HG03565 (cell line): Measurements from ENCODE around the gene GAS7.

Experiments
- ATAC-seq: cut with Tn5 transposase; IDR thresholded peaks from one replicate; pipeline ENCODE4 v1.9.1; 2021; ENCODE audit warnings: mild to moderate bottlenecking, moderate library complexity; ENCODE audit not compliant: unreplicated experiment

Gene GAS7

DNA sequence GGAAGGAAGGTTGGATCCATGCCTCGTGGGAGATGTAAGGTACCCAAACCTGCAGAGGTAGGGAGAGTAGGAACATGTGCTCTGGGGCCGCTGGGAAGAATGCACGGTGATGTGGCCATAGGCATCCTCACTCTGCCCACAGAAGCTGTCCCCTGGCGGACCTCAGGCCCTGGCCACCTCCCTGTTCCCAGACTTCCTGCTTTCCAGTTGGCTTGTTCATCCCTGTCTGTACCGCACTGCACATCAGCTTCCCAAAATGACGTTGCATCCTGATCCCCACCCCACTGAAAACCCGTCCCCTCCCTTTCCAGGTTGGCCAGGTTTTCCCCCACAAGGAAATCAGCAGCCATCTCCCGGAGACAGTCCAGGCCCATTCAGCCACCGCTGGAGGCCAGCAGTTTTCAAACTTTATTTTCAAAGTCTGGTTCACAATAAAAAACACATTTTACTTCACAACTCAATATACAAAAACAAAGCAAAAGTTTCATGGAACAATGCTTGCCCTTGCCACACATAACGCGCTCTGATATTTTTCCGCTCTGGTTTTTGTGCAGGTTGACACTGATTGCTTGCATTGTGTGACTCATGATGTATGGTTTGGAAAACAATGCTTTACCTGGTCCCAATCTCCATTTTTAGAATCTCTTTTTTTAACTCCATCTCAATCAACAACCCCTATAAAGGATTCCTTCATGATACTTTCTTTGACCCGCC lies 143.0 kb downstream of the GAS7 start:
- ATAC-seq = no peak

DNA sequence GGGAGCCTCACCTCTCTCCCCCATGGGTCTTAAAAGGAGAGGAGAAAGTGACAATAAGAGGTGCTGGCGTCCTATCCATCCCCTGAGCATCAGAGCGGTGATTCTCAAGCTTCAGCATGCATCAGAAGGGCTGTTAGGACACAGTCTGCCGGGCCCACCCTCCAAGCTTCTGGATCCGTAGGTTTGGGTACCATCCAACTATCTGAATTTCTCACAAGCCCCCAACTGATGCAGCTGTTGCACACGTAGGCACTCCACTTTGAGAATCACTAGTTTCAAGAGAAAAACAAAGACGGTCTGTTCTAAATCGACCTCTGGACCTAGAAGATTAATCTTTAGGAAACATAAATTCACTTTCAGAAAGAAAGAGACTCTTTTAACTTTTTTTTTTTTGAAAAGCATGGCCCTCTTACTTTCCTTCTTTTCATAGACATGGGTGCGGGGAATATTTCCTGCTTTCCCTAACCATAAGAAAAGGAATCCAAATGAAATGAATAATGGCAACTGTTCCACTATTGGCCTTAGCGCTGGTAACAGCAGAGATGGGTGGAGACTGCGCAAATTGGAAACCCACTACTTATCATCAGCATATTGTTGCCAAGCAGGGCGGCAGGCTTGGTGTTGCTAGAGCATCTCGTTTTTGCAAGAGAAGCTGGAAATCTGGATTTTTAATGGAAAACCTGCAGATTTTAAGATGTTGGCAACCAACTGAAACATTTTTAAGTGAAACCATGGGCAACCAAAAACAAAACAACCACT lies 144.4 kb downstream of the GAS7 start:
- no peak for ATAC-seq

DNA sequence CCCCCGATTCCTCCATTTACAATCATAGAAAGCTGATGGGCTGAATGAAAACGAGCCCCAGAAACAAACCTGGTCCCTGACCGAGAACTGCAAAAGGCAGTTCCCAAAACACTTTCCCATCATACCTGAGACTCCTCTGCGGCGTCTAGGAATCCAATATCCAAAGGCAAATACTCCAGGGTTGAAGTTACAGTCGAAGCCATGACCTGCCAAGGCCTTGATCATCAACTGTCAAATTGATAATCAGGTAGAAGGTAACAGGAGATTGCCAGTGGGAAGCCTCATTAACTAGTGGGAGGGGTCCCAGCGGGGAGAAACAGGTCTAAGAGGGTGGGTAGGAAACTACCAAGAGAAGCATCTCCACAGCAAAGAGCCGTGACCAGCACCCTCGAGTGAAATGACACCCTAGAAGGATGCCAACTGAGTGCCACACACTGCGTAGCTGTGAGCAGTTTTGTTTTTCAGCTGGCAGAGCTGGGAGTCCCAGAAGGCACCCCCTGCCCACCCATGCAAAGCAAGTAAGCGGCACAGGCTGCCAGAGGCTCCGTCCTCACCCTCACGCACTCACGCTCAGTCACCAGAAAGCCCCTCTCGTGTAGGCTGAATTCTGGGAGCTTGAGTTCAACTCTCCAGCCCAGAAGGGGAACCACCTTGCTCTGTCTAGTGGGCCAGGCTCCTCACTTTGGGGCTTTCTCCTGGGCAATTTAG lies 146.1 kb downstream of the GAS7 start:
- ATAC-seq = no peak

DNA sequence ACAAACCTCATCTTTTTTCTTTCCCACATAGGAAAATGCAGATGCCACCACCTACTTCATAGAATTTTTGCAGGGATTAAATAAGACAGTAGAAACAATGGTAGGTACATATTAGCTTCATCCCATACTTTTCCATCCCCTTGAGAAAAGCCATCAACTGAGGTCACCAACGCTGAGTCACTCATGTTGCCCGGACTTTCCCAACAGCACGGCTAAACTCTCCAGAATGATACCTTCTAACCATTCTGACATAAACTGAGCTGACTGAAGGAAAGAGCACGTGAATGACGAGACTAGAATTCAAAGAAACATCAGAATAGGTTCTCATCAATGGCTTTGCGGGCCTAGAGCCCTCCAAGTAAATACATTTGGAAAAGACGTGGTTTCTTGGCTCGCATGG lies 147.3 kb downstream of the GAS7 start:
- ATAC-seq = no peak

DNA sequence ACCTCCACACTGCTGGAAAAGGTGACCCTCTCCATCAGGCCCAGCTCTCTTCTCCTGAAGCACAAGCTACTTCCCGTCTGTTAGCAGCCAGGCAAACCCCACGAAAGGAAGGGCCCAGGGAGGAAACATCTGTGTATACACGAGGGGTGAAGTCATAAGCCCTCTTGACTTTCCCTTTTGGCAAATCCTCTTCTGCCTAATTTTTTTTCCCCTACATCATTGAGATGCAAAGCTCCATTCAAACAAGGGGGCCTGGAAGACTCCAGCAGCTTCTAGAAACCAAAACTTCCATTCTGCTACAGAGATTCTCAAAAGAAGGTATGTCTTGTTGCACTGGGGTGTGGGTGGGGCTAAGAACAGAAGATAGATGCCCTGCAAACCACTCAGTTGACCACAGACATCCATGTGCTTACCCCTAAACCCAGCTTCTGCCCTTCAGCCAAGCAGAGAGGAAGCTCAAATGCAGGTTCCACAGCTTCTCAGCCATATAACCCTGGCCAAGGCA lies 147.8 kb downstream of the GAS7 start:
- ATAC-seq = peak; percentile 29

DNA sequence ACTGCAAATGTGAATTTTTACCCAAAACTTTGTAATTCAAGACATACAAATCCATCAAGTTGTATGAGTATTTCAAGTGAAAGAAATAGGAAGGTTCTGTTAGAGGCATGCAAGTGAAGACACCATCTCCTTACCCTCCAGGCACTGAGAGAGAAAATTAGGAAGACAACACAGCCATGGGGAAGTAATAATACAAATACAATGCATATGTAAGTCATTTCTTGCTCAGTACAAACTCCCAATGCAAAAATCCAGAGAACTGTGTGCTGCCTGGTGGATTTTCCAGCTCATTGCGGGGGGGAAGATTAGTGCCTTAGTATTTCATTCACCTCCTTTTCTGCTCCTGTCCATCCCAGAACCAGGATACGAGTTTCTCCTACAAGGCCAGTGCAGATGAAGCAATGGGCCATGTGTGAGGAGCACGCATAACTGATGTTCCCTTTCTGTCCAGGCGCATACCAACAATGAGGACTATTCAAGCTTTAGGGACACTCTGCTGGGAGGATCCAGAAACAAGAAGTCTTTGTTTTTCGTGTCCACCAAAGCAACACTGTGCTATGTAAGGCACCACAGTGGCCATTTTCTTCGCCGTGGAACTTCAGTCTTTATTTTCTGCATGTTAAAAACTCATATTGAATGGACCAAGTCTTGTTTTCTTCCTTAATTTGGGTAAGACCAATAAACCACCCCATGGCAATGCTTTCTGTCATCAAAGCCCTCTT lies 149.6 kb downstream of the GAS7 start:
- no peak for ATAC-seq

DNA sequence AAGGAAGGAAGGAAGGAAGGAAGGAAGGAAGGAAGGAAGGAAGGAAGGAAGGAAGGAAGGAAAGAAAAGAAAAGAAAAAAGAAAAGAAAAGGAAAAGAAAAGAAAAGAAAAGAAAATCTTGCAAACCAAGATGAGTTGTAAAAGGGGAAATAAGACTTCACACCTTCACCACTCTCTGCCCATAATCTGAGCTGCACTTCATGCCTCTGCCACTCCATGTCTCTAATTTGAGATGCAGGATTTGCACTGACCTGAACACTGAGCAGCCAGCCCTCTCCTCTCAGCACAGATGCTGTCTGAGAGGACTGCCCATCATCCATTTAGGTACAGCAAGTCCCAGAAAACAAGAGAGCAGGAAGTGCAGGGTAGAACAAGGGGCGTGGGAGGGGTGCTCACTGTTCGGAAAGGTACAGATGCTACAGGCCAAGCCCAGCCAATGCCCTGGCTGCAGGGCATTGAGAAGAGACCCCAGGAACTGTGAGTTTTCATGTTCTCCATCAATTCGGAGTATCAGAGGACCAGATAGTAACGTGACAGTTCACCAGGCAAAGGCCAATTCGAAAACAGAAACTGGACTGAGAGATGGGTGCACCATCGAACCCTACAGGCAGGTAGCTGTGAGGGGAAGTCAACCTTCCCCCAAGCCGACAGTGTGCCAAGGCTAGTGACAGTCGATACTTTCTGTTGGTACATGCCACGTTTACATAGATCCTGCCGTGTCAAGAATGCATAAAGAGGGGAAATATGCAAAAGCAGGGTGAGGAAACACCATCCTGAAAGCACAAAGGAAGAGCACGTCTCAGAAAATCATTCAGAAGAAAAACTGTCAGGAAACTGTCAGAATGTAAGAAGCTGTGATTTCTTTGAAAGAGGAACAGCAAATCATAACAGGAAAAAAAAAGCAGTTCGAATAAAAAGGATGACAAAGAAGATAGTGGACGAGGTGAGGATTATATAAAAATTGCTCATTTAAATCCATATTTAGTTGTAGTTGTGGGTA lies 151.3 kb downstream of the GAS7 start:
- ATAC-seq = peak; percentile 38

DNA sequence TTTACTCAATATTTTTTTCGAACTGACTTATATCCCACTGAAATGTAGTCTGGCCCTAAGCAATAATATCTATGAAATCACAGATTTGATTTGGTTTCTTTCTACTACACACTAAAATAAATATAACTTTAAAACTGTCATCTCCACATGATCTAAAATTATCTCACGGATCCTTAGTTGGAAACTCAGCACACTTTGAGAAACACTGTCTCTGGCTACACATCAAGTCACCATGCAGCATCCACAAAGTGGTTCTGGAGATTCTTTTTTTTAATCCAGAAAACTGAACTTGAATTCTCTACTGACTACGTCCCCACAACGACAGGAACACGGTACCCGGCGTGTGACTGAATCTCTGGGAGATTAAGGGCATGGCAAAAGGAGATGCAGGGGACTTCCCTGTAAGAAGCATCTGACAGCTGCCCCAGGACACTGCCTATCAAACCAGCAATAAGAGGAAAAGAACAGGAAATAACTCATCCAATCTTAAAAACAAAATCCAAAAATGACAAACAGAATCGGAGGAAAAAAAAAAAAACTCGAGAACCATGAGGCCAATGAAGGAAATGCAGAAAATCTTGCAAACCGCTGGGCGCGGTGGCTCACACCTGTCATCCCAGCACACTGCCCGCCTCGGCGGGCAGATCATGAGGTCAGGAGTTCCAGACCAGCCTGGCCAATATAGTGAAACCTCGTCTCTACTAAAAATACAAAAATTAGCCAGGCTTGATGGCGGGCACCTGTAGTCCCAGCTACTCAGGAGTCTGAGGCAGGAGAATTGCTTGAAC lies 152.3 kb downstream of the GAS7 start:
- no peak for ATAC-seq

DNA sequence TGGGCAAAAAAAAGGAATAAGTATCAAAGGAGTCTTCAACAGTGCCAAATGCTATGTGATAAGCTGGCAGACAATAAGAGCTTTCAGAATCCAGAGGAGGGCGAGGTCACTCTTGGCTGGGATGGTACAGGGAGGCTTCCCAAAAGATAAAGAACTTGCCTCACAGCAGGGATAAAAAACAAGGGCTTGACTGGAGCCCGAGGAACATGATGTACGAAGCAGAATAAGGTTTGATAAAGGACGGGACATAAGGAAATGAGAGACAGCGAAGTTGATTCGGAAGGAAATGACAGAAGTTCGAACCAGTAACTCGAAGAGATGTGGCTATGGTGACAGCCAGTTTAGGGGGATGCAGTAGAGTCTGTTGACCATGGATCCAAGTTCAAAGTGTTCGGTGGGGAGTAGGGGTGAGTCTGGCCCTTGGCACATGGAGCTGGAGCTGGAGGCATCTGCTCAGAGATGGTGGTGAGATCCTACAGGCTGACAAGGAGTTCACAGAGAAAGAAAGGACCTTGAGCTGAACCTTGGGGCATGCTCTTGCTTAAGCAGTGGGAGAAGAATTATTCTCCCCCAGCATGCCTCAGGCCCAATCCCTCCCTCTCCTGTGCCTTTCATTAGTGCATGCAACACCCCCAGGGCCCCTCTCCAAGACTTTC lies 155.7 kb downstream of the GAS7 start:
- ATAC-seq = no peak

GRCh38 chr17:10041916-10042588 lies 156.4 kb downstream of the GAS7 start:
- peak; percentile 34 for ATAC-seq

GRCh38 chr17:10041287-10041612 lies 157.2 kb downstream of the GAS7 start:
- no peak for ATAC-seq

DNA sequence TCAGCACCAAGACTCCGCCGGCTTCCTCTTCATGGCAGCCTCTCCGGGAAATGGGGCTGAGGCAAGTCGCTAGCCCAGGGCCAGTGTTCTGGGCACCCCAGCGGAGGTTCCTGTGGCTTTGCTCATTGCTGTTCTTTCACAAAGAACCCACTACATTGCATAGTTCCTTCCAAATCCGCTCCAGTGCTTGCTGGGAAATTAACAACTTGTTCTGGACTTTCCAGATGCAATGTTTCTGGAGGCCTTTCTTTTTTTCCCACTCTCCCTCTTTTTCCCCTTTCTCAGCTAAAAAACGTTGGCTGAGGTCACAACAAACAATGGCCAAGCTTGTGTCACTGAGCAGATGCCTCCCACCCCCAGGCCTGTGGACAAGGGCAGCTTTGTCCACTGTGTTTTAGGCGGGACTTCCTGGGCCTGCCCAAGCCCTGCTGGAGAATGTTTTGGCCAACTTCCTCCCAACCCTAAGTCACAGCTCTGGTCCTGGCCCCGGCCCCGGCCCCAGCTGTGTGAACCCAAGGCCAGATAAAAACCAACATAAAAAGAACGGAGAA lies 161.8 kb downstream of the GAS7 start:
- ATAC-seq = no peak

DNA sequence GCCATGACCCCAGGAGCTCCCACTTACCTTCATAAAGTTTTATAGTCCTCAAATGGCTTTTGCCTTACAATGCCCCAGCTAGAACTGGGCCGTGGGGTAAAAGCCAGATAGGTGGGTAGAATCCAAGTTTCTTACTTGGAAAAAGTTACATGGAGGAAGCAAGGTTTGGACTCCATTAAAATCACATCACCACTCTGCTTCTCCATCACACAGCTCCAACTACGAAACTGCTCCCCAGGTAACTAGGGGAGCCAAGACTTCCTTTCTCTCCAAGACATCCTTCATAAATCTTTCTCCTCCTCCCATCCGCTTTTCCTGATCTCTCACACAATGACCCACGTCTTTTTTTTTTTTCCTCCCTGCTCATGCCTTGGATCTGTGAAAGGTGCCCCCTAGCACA lies 162.5 kb downstream of the GAS7 start:
- ATAC-seq = no peak

DNA sequence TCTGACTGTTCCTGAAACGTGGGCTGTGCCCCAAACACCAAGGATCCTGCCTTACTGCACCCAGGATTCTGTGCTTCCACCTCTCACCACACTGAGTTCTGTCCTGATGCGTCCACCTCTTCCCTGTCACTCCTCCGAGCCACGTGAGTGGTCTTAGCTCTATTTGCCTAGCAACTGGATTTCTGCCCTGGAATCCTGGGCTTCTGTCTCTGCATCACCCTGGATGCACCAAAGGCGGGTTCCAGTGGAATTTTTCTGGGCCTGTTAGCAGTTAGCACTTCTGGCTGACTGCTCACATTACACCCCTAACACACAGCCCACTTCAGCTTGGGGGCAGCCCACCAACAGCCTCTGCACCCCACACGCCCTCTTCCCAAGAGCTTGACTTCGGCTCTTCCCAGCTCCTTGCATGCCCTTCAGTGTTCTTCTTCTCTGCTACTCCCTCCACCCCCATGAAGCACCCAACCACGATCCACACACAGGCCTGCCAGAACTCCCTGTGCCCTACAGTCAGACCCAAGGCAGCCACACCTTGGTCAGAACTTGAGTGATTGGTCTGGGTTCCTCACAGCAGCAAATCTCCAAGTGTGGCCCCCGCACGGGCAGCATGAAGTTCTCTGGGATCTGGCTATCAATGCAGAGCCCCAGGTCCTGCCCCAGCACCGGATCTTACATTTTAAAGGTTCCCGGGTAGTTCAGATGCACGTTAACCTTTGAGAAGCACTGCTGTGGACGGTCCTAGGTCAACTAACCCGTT lies 163.5 kb downstream of the GAS7 start:
- ATAC-seq = no peak

DNA sequence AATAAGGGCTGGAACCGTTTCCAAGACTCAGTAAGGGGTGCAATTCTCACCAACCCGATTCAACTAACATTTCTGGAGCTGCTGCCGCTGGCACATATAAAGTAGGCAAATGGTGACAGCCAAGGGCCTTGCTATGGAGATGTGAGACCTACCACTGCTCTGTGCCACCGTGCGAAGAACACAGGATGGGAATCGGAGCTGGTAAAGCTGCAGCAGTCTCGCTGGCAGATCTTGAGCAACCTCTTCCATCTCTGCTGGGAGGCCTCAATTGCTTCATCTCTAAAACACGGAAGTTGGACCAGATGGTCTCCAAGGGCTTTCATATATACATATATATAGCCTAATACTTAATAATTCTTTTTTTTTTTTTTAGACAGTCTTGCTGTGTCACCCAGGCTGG lies 164.4 kb downstream of the GAS7 start:
- no peak for ATAC-seq

DNA sequence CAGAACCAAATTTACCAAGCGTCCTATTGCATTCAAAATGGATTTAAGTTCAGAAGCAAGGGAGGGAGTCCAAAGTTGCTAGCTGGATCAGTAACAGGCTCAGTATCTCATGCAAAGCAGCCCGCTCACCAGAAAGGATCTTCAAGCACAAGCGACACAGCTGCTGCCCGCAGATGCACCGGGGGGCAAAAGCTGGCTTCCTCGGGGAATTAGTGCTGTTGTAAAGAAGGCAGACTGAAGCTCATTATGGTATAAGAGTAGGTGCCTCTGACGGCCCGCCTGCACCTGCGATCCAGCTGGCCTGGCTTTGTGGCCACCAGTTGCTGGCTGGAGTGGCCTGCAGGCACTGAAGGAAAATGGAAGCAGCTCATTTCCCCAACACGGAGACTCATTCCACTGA lies 165.0 kb downstream of the GAS7 start:
- ATAC-seq = no peak
